ENCODE results near the gene GLB1L2. TPM values are rescaled to one million over a fixed set of nuclear protein-coding genes. Genes with fewer than 3 reads are reported as not detected.
"Not testable (repeated sequence)": the region's sequence is repeated elsewhere in the genome, so short reads cannot be mapped to it uniquely, and the experiment has no call there.

GLB1L2 gene
- polyA plus RNA-seq, 6 donors from 2014 or later = 0.09 to 0.25 (median 0.19) TPM; not detected in 3

GRCh38 chr11:134294664-134295063 lies 37.1 kb upstream of the GLB1L2 start:
- DNase-seq (no peak), ATAC-seq (ENCODE audit: low read depth in 2 of 2) (no peak)
- no peaks in the 10 kb centered on the region for H3K9me3 Mint-ChIP-seq
- peaks cover 10 to 38% (median 23%) of the 10 kb centered on the region in 3 donors for H3K27me3 Mint-ChIP-seq
- H3K27ac Mint-ChIP-seq = no peak overlapping the region
- H3K4me1 Mint-ChIP-seq = no peaks in the 10 kb centered on the region
- no peak overlapping the region for H3K4me3 Mint-ChIP-seq
- H3K36me3 Mint-ChIP-seq = no peaks in the 10 kb centered on the region

- no peaks in the 10 kb centered on the region for H3K4me1 Mint-ChIP-seq
- H3K9me3 Mint-ChIP-seq = peaks cover 4 to 19% (median 8%) of the 10 kb centered on the region in 7 donors
- no peak for DNase-seq
- peak overlapping the region in 1 of 8 donors; percentile 66 for H3K4me3 Mint-ChIP-seq
- H3K27me3 Mint-ChIP-seq = peaks cover 19 to 39% (median 32%) of the 10 kb centered on the region in 3 donors
- peaks cover 0 to 11% of the 10 kb centered on the region in 2 donors for H3K36me3 Mint-ChIP-seq
- ATAC-seq (ENCODE audit: low read depth in 2 of 2) = no peak
- H3K27ac Mint-ChIP-seq = no peak overlapping the region
Observed at GRCh38 chr11:134312223-134312622, 19.6 kb upstream of the GLB1L2 start.

- H3K27ac Mint-ChIP-seq = no peak overlapping the region
- H3K27me3 Mint-ChIP-seq = peaks cover 21 to 42% (median 29%) of the 10 kb centered on the region in 3 donors
- ATAC-seq (ENCODE audit: low read depth in 2 of 2) (no peak), DNase-seq (no peak)
- no peaks in the 10 kb centered on the region for H3K4me1 Mint-ChIP-seq
- H3K36me3 Mint-ChIP-seq = peaks cover 3 to 16% of the 10 kb centered on the region in 2 donors
- H3K4me3 Mint-ChIP-seq = peak overlapping the region in 1 of 8 donors; percentile 35
- H3K9me3 Mint-ChIP-seq = peaks cover 4 to 22% (median 14%) of the 10 kb centered on the region in 7 donors
Observed at GRCh38 chr11:134312807-134313206, 19.0 kb upstream of the GLB1L2 start.

GRCh38 chr11:134313379-134313778 lies 18.4 kb upstream of the GLB1L2 start:
- H3K27ac Mint-ChIP-seq = no peak overlapping the region
- H3K36me3 Mint-ChIP-seq = peaks cover 9 to 17% of the 10 kb centered on the region in 2 donors
- no peak for ATAC-seq (ENCODE audit: low read depth in 2 of 2)
- peak overlapping the region in 1 of 8 donors; percentile 25 for H3K4me3 Mint-ChIP-seq
- peaks cover 26 to 43% (median 32%) of the 10 kb centered on the region in 3 donors for H3K27me3 Mint-ChIP-seq
- DNase-seq = no peak
- H3K9me3 Mint-ChIP-seq = peaks cover 0 to 25% (median 19%) of the 10 kb centered on the region in 7 donors
- H3K4me1 Mint-ChIP-seq = no peaks in the 10 kb centered on the region

GRCh38 chr11:134313821-134314607 lies 17.8 kb upstream of the GLB1L2 start:
- Mint-ChIP-seq H3K4me1 (no peaks in the 10 kb centered on the region), H3K27me3 (peaks cover 27 to 47% (median 34%) of the 10 kb centered on the region in 3 donors), H3K4me3 (no peak overlapping the region), H3K27ac (no peak overlapping the region), H3K9me3 (peaks cover 0 to 26% (median 19%) of the 10 kb centered on the region in 7 donors), H3K36me3 (peaks cover 11 to 19% of the 10 kb centered on the region in 2 donors)
- DNase-seq = no peak
- no peak for ATAC-seq (ENCODE audit: low read depth in 2 of 2)

- ATAC-seq (ENCODE audit: low read depth in 2 of 2) = no peak
- H3K27me3 Mint-ChIP-seq = peaks cover 39 to 42% (median 41%) of the 10 kb centered on the region in 3 donors
- H3K9me3 Mint-ChIP-seq = peaks cover 4 to 50% (median 33%) of the 10 kb centered on the region in 7 donors
- DNase-seq = no peak
- H3K4me1 Mint-ChIP-seq = no peaks in the 10 kb centered on the region
- H3K36me3 Mint-ChIP-seq = peaks cover 26 to 28% of the 10 kb centered on the region in 2 donors
- no peak overlapping the region for H3K4me3 Mint-ChIP-seq
- no peak overlapping the region for H3K27ac Mint-ChIP-seq
Observed at GRCh38 chr11:134317103-134317502, 14.7 kb upstream of the GLB1L2 start.

- Mint-ChIP-seq H3K27ac (peak overlapping the region in 1 of 6 donors; percentile 47), H3K9me3 (peaks cover 4 to 55% (median 35%) of the 10 kb centered on the region in 7 donors), H3K36me3 (peaks cover 24 to 26% of the 10 kb centered on the region in 2 donors), H3K27me3 (peaks cover 31 to 43% (median 32%) of the 10 kb centered on the region in 3 donors)
- DNase-seq; H3K4me3 Mint-ChIP-seq; ATAC-seq (ENCODE audit: low read depth in 2 of 2); H3K4me1 Mint-ChIP-seq: not testable (repeated sequence)
Observed at GRCh38 chr11:134321373-134321772, 10.4 kb upstream of the GLB1L2 start.

- H3K4me1 Mint-ChIP-seq = no peaks in the 10 kb centered on the region
- peaks cover 14 to 25% of the 10 kb centered on the region in 2 donors for H3K36me3 Mint-ChIP-seq
- H3K9me3 Mint-ChIP-seq = peaks cover 4 to 44% (median 23%) of the 10 kb centered on the region in 7 donors
- ATAC-seq (ENCODE audit: low read depth in 2 of 2) (no peak), DNase-seq (no peak)
- H3K27me3 Mint-ChIP-seq = peaks cover 28 to 52% (median 44%) of the 10 kb centered on the region in 3 donors
- no peak overlapping the region for H3K27ac Mint-ChIP-seq
- no peak overlapping the region for H3K4me3 Mint-ChIP-seq
Observed at GRCh38 chr11:134322553-134322952, 9.2 kb upstream of the GLB1L2 start.

GRCh38 chr11:134328433-134328832 lies 3.4 kb upstream of the GLB1L2 start:
- Mint-ChIP-seq H3K4me1 (peaks cover 4 to 18% (median 6%) of the 10 kb centered on the region in 3 donors), H3K27ac (no peak overlapping the region), H3K36me3 (no peaks in the 10 kb centered on the region), H3K9me3 (peaks cover 0 to 2% (median 0%) of the 10 kb centered on the region in 7 donors), H3K4me3 (no peak overlapping the region), H3K27me3 (peaks cover 40 to 55% (median 42%) of the 10 kb centered on the region in 3 donors)
- ATAC-seq (ENCODE audit: low read depth in 2 of 2) (no peak), DNase-seq (no peak)

GRCh38 chr11:134330611-134331353 lies 1.0 kb upstream of the GLB1L2 start:
- Mint-ChIP-seq H3K9me3 (peaks cover 0 to 2% (median 0%) of the 10 kb centered on the region in 7 donors), H3K36me3 (no peaks in the 10 kb centered on the region), H3K4me3 (peak overlapping the region; percentile 69 to 93 (median 86)), H3K27ac (no peak overlapping the region), H3K4me1 (peaks cover 4 to 18% (median 6%) of the 10 kb centered on the region in 3 donors), H3K27me3 (peaks cover 47 to 73% (median 60%) of the 10 kb centered on the region in 3 donors)
- ATAC-seq (ENCODE audit: low read depth in 2 of 2) = no peak
- no peak for DNase-seq

GRCh38 chr11:134332189-134332631 lies 422 bp downstream of the GLB1L2 start:
- H3K27me3 Mint-ChIP-seq = peaks cover 40 to 72% (median 48%) of the 10 kb centered on the region in 3 donors
- peak overlapping the region in 2 of 6 donors; percentile 43 for H3K27ac Mint-ChIP-seq
- H3K4me3 Mint-ChIP-seq = peak overlapping the region; percentile 77 to 86 (median 80)
- H3K36me3 Mint-ChIP-seq = no peaks in the 10 kb centered on the region
- ATAC-seq (ENCODE audit: low read depth in 2 of 2) (peak; percentile 27 to 29), DNase-seq (no peak)
- H3K9me3 Mint-ChIP-seq = peaks cover 0 to 2% (median 0%) of the 10 kb centered on the region in 7 donors
- peaks cover 4 to 18% (median 6%) of the 10 kb centered on the region in 3 donors for H3K4me1 Mint-ChIP-seq

- peaks cover 4 to 18% (median 6%) of the 10 kb centered on the region in 3 donors for H3K4me1 Mint-ChIP-seq
- peaks cover 0 to 1% (median 0%) of the 10 kb centered on the region in 7 donors for H3K9me3 Mint-ChIP-seq
- H3K27me3 Mint-ChIP-seq = peaks cover 34 to 66% (median 42%) of the 10 kb centered on the region in 3 donors
- H3K27ac Mint-ChIP-seq = peak overlapping the region in 3 of 6 donors; percentile 21 to 43 (median 43)
- ATAC-seq (ENCODE audit: low read depth in 2 of 2) (no peak), DNase-seq (no peak)
- H3K4me3 Mint-ChIP-seq = peak overlapping the region; percentile 77 to 86 (median 80)
- H3K36me3 Mint-ChIP-seq = no peaks in the 10 kb centered on the region
Observed at GRCh38 chr11:134332782-134333181, 994 bp downstream of the GLB1L2 start.

GRCh38 chr11:134333312-134333711 lies 1.5 kb downstream of the GLB1L2 start:
- Mint-ChIP-seq H3K4me3 (peak overlapping the region in 6 of 8 donors; percentile 44 to 86 (median 79)), H3K27ac (peak overlapping the region in 1 of 6 donors; percentile 52), H3K4me1 (peaks cover 4 to 18% (median 6%) of the 10 kb centered on the region in 3 donors), H3K36me3 (no peaks in the 10 kb centered on the region), H3K27me3 (peaks cover 32 to 64% (median 40%) of the 10 kb centered on the region in 3 donors), H3K9me3 (no peaks in the 10 kb centered on the region)
- DNase-seq = no peak
- ATAC-seq (ENCODE audit: low read depth in 2 of 2) = no peak
